HCT116 (cell line): ENCODE data around the gene DIS3L2. TPM values are rescaled to one million over a fixed set of nuclear protein-coding genes. Genes with fewer than 3 reads are reported as not detected.

Experiments used
- ATAC-seq: fragments of 200-7000 bp; cut with Tn5 transposase; 2 replicates; pipeline ENCODE4 v1.9.1; 2020; ENCODE audit warnings: mild to moderate bottlenecking, moderate library complexity
- BruUV-seq: library from RNA; stranded (reverse); fragments of 400-500 nt; replicated peaks from 2 replicates; lab custom pipeline; 2021; lab: Mats Ljungman, UMichigan
- CTCF ChIA-PET: fragments of 300-600 bp; sonication (Branson Sonifier 250); formaldehyde crosslinking; loops from one replicate; lab custom pipeline; 2021; ENCODE audit warnings: antibody characterized with exemption; lab: Charles Lee
- POLR2A ChIA-PET: fragments of 300-600, 350-600 bp; sonication (Branson Sonifier 250); formaldehyde crosslinking; loops from one replicate; lab custom pipeline; 2021; ENCODE audit warnings: antibody characterized with exemption; lab: Charles Lee
- RAD21 ChIA-PET, 2 experiments: fragments of 300-600 bp; sonication (Branson Sonifier 250); formaldehyde crosslinking; loops; one replicate each; lab custom pipeline; 2023; ENCODE audit warnings: low total read pairs in 2 of 2; ENCODE audit not compliant: uncharacterized antibody in 2 of 2, unreplicated experiment in 2 of 2, low non-redundant PET in 1 of 2; lab: Charles Lee
- DNase-seq: peaks from one replicate; pipeline ENCODE4 v3.0.0-alpha.2; 2010; ENCODE audit warnings: low read depth, low spot score
- H2AFZ ChIP-seq: fragments of 200-600 bp; shearing (Covaris generic), sonication (generic); 2 replicates; pipeline ENCODE4 v1.6.1; 2017; ENCODE audit warnings: low read depth, mixed run types, mixed read lengths, antibody characterized with exemption, low read length; ENCODE audit not compliant: poor library complexity, severe bottlenecking
- H3K27ac ChIP-seq: 2 replicates; pipeline ENCODE4 v1.5.1; 2012; ENCODE audit warnings: low read depth, low read length
- H3K27me3 ChIP-seq: fragments of 200-600 bp; sonication (generic); 2 replicates; pipeline ENCODE4 v1.6.1; 2016; ENCODE audit warnings: mixed run types, low read length, mixed read lengths; ENCODE audit not compliant: insufficient read depth
- H3K36me3 ChIP-seq, 2 experiments: fragments of 200-500 bp in 1 of 2; fragments of 200-600 bp in 1 of 2; sonication (Bioruptor generic) in 1 of 2; sonication (generic) in 1 of 2; 2 replicates each; pipeline versions ENCODE4 v1.5.1 to v1.6.1; 2014 to 2016; ENCODE audit warnings: low read length in 2 of 2, inconsistent platforms in 1 of 2, mixed read lengths in 1 of 2, mixed run types in 1 of 2; ENCODE audit not compliant: insufficient read depth in 2 of 2, control insufficient read depth in 1 of 2
- H3K4me1 ChIP-seq, 2 experiments: fragments of 200-600 bp in 1 of 2; sonication (generic) in 1 of 2; 2 replicates each; pipeline versions ENCODE4 v1.5.1 to v1.6.1; 2012 to 2017; ENCODE audit warnings: low read length in 2 of 2, inconsistent platforms in 1 of 2, mild to moderate bottlenecking in 1 of 2, mixed read lengths in 1 of 2, mixed run types in 1 of 2, moderate library complexity in 1 of 2; ENCODE audit not compliant: insufficient read depth in 2 of 2, control insufficient read depth in 1 of 2
- H3K4me2 ChIP-seq: fragments of 200-600 bp; sonication (generic); 2 replicates; pipeline ENCODE4 v1.6.1; 2017; ENCODE audit warnings: mixed run types, low read length, mixed read lengths
- H3K4me3 ChIP-seq, 2 experiments: fragments of 200-600 bp in 1 of 2; sonication (generic) in 1 of 2; replicated peaks in 1 of 2; 2 replicates each; pipeline ENCODE4 v1.5.1; 2011 to 2016; ENCODE audit warnings: low read length in 2 of 2, control low read depth in 1 of 2, low read depth in 1 of 2, mild to moderate bottlenecking in 1 of 2, mixed read lengths in 1 of 2, mixed run types in 1 of 2
- H3K79me2 ChIP-seq: fragments of 200-600 bp; sonication (generic); 2 replicates; pipeline ENCODE4 v1.6.1; 2017; ENCODE audit warnings: mild to moderate bottlenecking, mixed run types, low read length, moderate library complexity, mixed read lengths; ENCODE audit not compliant: insufficient read depth
- H3K9ac ChIP-seq: fragments of 200-600 bp; sonication (generic); 2 replicates; pipeline ENCODE4 v1.6.1; 2016; ENCODE audit warnings: low read length, mixed read lengths
- H3K9me2 ChIP-seq: fragments of 200-600 bp; sonication (generic), shearing (Covaris generic); 2 replicates; pipeline ENCODE4 v1.6.1; 2017; ENCODE audit warnings: mixed run types, mild to moderate bottlenecking, moderate library complexity; ENCODE audit not compliant: insufficient read depth
- H3K9me3 ChIP-seq, 2 experiments: fragments of 200-500 bp in 1 of 2; fragments of 200-600 bp in 1 of 2; sonication (Bioruptor generic) in 1 of 2; sonication (generic) in 1 of 2; 2 replicates each; pipeline ENCODE4 v1.6.1; 2014 to 2017; ENCODE audit warnings: low read length in 2 of 2, mixed read lengths in 2 of 2, inconsistent platforms in 1 of 2, low read depth in 1 of 2, mild to moderate bottlenecking in 1 of 2, mixed run types in 1 of 2, moderate library complexity in 1 of 2; ENCODE audit not compliant: control insufficient read depth in 1 of 2, insufficient read depth in 1 of 2
- H4K20me1 ChIP-seq: fragments of 200-600 bp; sonication (generic), shearing (Covaris generic); 2 replicates; pipeline ENCODE4 v1.6.1; 2017; ENCODE audit warnings: mixed run types, mild to moderate bottlenecking, moderate library complexity; ENCODE audit not compliant: insufficient read depth
- ATF3 ChIP-seq: IDR thresholded peaks from 2 replicates; pipeline ENCODE4 v1.6.1; 2012
- CBX3 ChIP-seq: IDR thresholded peaks from 2 replicates; pipeline ENCODE4 v1.6.1; 2012; ENCODE audit warnings: low read depth
- ELF1 ChIP-seq: IDR thresholded peaks from 2 replicates; pipeline ENCODE4 v1.6.1; 2012; ENCODE audit warnings: low read depth, borderline replicate concordance
- EZH2 ChIP-seq: fragments of 200-600 bp; sonication (generic); IDR thresholded peaks from 2 replicates; pipeline ENCODE4 v1.6.1; 2017; ENCODE audit warnings: antibody characterized with exemption, mixed run types
- EZH2phosphoT487 ChIP-seq: fragments of 200-600 bp; IDR thresholded peaks from 2 replicates; pipeline ENCODE4 v1.6.1; 2018; ENCODE audit warnings: antibody characterized with exemption, borderline replicate concordance
- FOSL1 ChIP-seq: IDR thresholded peaks from 2 replicates; pipeline ENCODE4 v1.6.1; 2012; ENCODE audit warnings: low read depth
- JUND ChIP-seq: IDR thresholded peaks from 2 replicates; pipeline ENCODE4 v1.6.1; 2012
- POLR2A ChIP-seq: IDR thresholded peaks from 2 replicates; pipeline ENCODE4 v1.7.0; 2011; ENCODE audit warnings: borderline replicate concordance; ENCODE audit not compliant: insufficient read depth, insufficient read length; ENCODE audit errors: extremely low read depth
- POLR2AphosphoS5 ChIP-seq: IDR thresholded peaks from 2 replicates; pipeline ENCODE4 v1.6.1; 2011; ENCODE audit warnings: mild to moderate bottlenecking, low read depth, low read length, moderate library complexity
- RAD21 ChIP-seq: IDR thresholded peaks from 2 replicates; pipeline ENCODE4 v1.6.1; 2012; ENCODE audit warnings: low read depth, mild to moderate bottlenecking
- SP1 ChIP-seq: IDR thresholded peaks from 2 replicates; pipeline ENCODE4 v1.6.1; 2012; ENCODE audit warnings: low read depth
- SRF ChIP-seq: IDR thresholded peaks from 2 replicates; pipeline ENCODE4 v1.6.1; 2012; ENCODE audit warnings: low read depth
- ZBTB33 ChIP-seq: IDR thresholded peaks from 2 replicates; pipeline ENCODE4 v1.6.1; 2011; ENCODE audit warnings: mild to moderate bottlenecking, low read length, moderate library complexity; ENCODE audit not compliant: insufficient replicate concordance; ENCODE audit errors: extremely low read depth
- intact Hi-C: fragments of 100-400 bp; cut with micrococcal nuclease; formaldehyde crosslinking; loops from 2 replicates; pipeline ENCODE4 v1.10.0; 2022
- total RNA-seq: library from RNA; stranded (reverse); gene quantifications from one replicate; pipeline ENCODE4 v1.2.1, GENCODE V29; 2021; ENCODE audit not compliant: unreplicated experiment
- TF ChIP-seq, protein P1 (sequence below), 3 experiments: fragments of 200-600 bp in 1 of 3; sonication (generic) in 1 of 3; IDR thresholded peaks in 2 of 3; conservative IDR thresholded peaks in 1 of 3; 2 replicates each; pipeline ENCODE4 v1.5.1; 2012 to 2017; ENCODE audit warnings: low read depth in 2 of 3, low read length in 2 of 3, antibody characterized with exemption in 1 of 3, borderline replicate concordance in 1 of 3, control low read depth in 1 of 3, mild to moderate bottlenecking in 1 of 3, mixed read lengths in 1 of 3, mixed run types in 1 of 3, moderate library complexity in 1 of 3; ENCODE audit not compliant: insufficient read depth in 1 of 3
- TF ChIP-seq, protein P2 (sequence below): IDR thresholded peaks from 2 replicates; pipeline ENCODE4 v1.6.1; 2012; ENCODE audit warnings: low read depth

Gene DIS3L2
- total RNA-seq, 1 experiment from 2014 or later = 42.5 TPM

GRCh38 chr2:231939022-231939421 lies 22.5 kb upstream of the DIS3L2 start:
- no peaks in the 10 kb centered on the region for H3K79me2 ChIP-seq
- no peaks in the 10 kb centered on the region for H3K9me3 ChIP-seq
- DNase-seq (no peak), ATAC-seq (no peak)
- H3K4me1 ChIP-seq = no peaks in the 10 kb centered on the region
- no peaks in the 10 kb centered on the region for H3K27me3 ChIP-seq
- no TSS peak for BruUV-seq
- intact Hi-C loops = no loop called here
- CTCF ChIA-PET = interaction anchor here (1.3 to 1.7 kb wide), 2 partner anchors 14 to 39 kb away, joined by 4 to 5 read pairs; no protein-coding TSS in a partner anchor
- H4K20me1 ChIP-seq = no peaks in the 10 kb centered on the region
- H3K4me3 ChIP-seq = no peak overlapping the region
- no peak for TF ChIP-seq POLR2AphosphoS5
- TF ChIP-seq, protein P1, sequence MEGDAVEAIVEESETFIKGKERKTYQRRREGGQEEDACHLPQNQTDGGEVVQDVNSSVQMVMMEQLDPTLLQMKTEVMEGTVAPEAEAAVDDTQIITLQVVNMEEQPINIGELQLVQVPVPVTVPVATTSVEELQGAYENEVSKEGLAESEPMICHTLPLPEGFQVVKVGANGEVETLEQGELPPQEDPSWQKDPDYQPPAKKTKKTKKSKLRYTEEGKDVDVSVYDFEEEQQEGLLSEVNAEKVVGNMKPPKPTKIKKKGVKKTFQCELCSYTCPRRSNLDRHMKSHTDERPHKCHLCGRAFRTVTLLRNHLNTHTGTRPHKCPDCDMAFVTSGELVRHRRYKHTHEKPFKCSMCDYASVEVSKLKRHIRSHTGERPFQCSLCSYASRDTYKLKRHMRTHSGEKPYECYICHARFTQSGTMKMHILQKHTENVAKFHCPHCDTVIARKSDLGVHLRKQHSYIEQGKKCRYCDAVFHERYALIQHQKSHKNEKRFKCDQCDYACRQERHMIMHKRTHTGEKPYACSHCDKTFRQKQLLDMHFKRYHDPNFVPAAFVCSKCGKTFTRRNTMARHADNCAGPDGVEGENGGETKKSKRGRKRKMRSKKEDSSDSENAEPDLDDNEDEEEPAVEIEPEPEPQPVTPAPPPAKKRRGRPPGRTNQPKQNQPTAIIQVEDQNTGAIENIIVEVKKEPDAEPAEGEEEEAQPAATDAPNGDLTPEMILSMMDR (IDR thresholded peaks at IDR 0.05 in 2 of 3, conservative IDR thresholded peaks at IDR 0.05 in 1 of 3; ENCODE audit: borderline replicate concordance in 1 of 3, insufficient read depth in 1 of 3, low read depth in 2 of 3, low read length in 2 of 3) = no peak
- TF ChIP-seq RAD21 = no peak
- TF ChIP-seq EZH2 = no peak
- TF ChIP-seq POLR2A = no peak
- TF ChIP-seq JUND = no peak
- no peak for TF ChIP-seq ATF3
- TF ChIP-seq SRF = no peak
- no peak for TF ChIP-seq CBX3
- TF ChIP-seq FOSL1 = no peak
- TF ChIP-seq EZH2phosphoT487 = no peak
- TF ChIP-seq SP1 = no peak
- TF ChIP-seq ZBTB33 = no peak
- TF ChIP-seq ELF1 = no peak
- TF ChIP-seq, protein P2, sequence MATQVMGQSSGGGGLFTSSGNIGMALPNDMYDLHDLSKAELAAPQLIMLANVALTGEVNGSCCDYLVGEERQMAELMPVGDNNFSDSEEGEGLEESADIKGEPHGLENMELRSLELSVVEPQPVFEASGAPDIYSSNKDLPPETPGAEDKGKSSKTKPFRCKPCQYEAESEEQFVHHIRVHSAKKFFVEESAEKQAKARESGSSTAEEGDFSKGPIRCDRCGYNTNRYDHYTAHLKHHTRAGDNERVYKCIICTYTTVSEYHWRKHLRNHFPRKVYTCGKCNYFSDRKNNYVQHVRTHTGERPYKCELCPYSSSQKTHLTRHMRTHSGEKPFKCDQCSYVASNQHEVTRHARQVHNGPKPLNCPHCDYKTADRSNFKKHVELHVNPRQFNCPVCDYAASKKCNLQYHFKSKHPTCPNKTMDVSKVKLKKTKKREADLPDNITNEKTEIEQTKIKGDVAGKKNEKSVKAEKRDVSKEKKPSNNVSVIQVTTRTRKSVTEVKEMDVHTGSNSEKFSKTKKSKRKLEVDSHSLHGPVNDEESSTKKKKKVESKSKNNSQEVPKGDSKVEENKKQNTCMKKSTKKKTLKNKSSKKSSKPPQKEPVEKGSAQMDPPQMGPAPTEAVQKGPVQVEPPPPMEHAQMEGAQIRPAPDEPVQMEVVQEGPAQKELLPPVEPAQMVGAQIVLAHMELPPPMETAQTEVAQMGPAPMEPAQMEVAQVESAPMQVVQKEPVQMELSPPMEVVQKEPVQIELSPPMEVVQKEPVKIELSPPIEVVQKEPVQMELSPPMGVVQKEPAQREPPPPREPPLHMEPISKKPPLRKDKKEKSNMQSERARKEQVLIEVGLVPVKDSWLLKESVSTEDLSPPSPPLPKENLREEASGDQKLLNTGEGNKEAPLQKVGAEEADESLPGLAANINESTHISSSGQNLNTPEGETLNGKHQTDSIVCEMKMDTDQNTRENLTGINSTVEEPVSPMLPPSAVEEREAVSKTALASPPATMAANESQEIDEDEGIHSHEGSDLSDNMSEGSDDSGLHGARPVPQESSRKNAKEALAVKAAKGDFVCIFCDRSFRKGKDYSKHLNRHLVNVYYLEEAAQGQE = no peak
- TF ChIP-seq, all 23 proteins: peak for 0
- ChIA-PET RAD21 (no interaction called here), POLR2A (no interaction called here)
- Histone ChIP-seq H3K4me2 (no peak overlapping the region), H2AFZ (no peak overlapping the region), H3K9ac (no peak overlapping the region), H3K27ac (no peak overlapping the region), H3K36me3 (no peaks in the 10 kb centered on the region), H3K9me2 (no peaks in the 10 kb centered on the region)
